Activated CD4-positive, alpha-beta memory T cell treated with anti-CD3 and anti-CD28 coated beads, Interleukin-2, amount 10 ng/mL, durations not matched to agents 7 days and 5 days (primary cell): ENCODE measurements around the gene FOXK2. TPM values are rescaled to one million over a fixed set of nuclear protein-coding genes. Genes with fewer than 3 reads are reported as not detected.
A peak's percentile ranks its signal among the peaks of the same experiment; 100 is the strongest.
"Not testable (repeated sequence)": the region's sequence is repeated elsewhere in the genome, so short reads cannot be mapped to it uniquely, and the experiment has no call there.

Experiments
- CTCF ChIA-PET: fragments of 350-600 bp; sonication (Branson Sonifier 250); formaldehyde crosslinking; loops from one replicate; lab custom pipeline; 2021; ENCODE audit warnings: antibody characterized with exemption, inconsistent platforms; lab: Charles Lee
- POLR2A ChIA-PET: fragments of 350-600 bp; sonication (Branson Sonifier 250); formaldehyde crosslinking; loops from one replicate; lab custom pipeline; 2021; ENCODE audit warnings: antibody characterized with exemption; lab: Charles Lee
- DNase-seq: peaks from one replicate; pipeline ENCODE4 v3.0.0-alpha.2; 2020
- H3K27ac Mint-ChIP-seq: one replicate; pipeline ENCODE4 v1.8.0; 2021; ENCODE audit warnings: mild to moderate bottlenecking, mixed read lengths
- H3K27me3 Mint-ChIP-seq: one replicate; pipeline ENCODE4 v1.8.0; 2021; ENCODE audit warnings: mixed read lengths
- H3K36me3 Mint-ChIP-seq: one replicate; pipeline ENCODE4 v1.8.0; 2021; ENCODE audit warnings: low read depth, mixed read lengths
- H3K4me1 Mint-ChIP-seq: one replicate; pipeline ENCODE4 v1.8.0; 2021; ENCODE audit warnings: mixed read lengths
- H3K4me3 Mint-ChIP-seq: one replicate; pipeline ENCODE4 v1.8.0; 2021; ENCODE audit warnings: mild to moderate bottlenecking, mixed read lengths
- H3K9me3 Mint-ChIP-seq: one replicate; pipeline ENCODE4 v1.8.0; 2021; ENCODE audit warnings: mixed read lengths
- total RNA-seq, 2 experiments: library from RNA; stranded (reverse); gene quantifications; one replicate each; pipeline ENCODE4 v1.2.3, GENCODE V29; 2021

Gene FOXK2
- total RNA-seq, 2 experiments from 2014 or later, result 53.3 to 68.2 TPM

DNA sequence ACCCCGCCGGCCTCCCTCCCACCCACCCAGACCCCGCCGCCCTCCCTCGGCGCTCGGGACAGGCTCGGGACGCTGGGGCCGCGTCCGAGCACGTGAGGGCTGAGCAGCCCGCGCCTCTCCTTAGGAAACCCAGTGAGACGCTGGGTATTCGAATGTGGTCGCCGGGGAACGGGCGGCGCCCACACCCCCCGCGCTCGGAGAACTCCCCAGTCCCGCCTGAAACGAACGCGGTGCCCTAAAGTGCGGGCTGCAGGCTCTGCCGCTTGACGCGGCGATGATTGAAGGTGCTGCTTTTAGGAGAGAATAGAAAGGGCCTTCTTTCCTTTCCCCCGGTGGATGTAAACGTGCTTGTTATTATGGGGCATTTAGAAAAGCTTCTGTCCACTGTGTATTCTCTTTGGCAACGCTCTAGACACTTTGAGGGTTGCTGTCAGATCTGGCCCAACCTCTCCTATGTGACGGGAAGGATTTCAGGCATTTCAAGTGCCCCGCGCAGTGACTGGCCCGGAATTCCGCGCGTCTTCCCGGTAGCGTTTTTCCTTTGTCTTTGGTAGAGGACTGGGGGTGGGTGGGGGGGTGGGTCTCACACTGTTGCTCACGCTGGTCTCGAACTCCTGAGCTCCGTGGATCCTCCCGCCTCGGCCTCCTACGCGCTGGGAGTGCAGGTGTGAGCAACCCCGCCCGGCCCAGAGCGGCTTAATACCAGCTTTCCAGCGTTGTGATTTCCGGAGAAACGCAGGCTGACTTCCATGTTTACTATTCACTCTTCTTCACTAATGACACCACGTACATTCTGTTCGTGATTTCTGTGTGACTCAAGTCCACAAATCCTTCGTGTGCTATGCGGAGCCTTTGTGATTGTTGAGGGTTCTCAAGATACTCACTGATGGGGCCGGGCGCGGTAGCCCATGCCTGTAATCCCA, 21.8 kb upstream of the FOXK2 start:
- CTCF ChIA-PET, result interaction anchor here (1.6 kb wide), 1 partner anchor 140 kb away, joined by 5 read pairs; no protein-coding TSS in a partner anchor
- no peaks in the 10 kb centered on the region for H3K9me3 Mint-ChIP-seq
- POLR2A ChIA-PET, result interaction anchor here (0.6 to 2.5 kb wide), 11 partner anchors 9 to 60 kb away, joined by 3 to 11 read pairs (median 4); partner anchors contain the start of genes FOXK2 and NARF
- peak overlapping the region; percentile 80 for H3K4me3 Mint-ChIP-seq
- DNase-seq, result peak; percentile 48
- H3K36me3 Mint-ChIP-seq, result no peaks in the 10 kb centered on the region
- peak overlapping the region; percentile 83 for H3K27ac Mint-ChIP-seq
- no peaks in the 10 kb centered on the region for H3K27me3 Mint-ChIP-seq
- peaks cover 45% of the 10 kb centered on the region for H3K4me1 Mint-ChIP-seq

DNA sequence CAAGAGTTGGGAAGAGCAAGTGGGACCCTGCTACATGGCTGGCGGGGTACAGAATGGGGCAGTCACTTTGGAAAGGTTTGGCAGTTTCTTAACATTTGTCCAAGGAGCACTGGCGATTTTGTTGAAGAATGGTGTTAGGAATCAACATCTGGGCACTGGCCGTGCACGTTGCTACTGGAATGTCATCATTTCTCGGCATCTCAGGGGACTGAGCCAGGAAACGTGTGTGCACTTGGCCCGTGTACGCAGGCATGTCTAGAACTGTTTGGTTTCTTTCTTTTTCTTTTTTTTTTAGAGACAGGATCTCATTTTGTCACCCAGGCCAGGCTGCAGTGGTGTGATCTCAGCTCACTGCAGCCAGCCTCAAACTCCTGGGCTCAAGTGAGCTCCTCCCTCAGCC, 17.3 kb upstream of the FOXK2 start:
- Mint-ChIP-seq H3K4me1 (peaks cover 23% of the 10 kb centered on the region), H3K27me3 (no peaks in the 10 kb centered on the region), H3K27ac (no peak overlapping the region), H3K4me3 (no peak overlapping the region), H3K9me3 (no peaks in the 10 kb centered on the region), H3K36me3 (no peaks in the 10 kb centered on the region)
- ChIA-PET POLR2A (interaction anchor here (1.3 kb wide), 1 partner anchor 19 kb away, joined by 5 read pairs; no protein-coding TSS in a partner anchor), CTCF (no interaction called here)
- DNase-seq, result no peak

DNA sequence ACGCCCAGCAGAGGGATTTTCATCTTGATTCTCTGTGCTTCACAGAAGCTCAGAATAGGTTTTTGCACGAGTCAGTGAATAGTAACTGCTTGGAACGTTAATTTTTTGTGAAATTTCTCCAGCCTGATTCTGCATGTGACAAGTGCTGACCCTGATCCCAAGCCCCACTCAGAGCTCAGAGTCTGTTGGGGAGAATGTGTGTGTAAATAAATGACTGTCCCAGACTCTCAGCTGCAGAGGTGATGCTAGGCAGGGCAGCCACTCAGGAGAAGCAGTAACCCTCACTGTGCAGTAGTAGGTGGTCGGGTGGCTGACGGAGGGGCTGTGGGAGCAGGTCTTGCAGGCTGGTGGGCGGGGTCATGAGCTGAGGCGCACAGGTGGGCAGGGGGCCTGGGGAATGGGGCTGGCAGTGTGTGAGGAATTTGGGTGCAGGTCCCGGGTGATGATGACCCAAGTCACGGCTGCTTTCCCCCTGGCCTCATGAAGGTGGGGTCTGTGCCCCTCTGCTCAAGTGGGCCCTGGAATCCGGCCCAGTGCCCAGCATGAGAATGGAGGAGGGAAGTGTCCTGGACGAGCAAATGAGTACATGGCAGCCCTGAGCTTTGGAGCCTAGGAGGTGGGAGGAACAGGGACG, 16.3 kb upstream of the FOXK2 start:
- no peak overlapping the region for H3K27ac Mint-ChIP-seq
- no peaks in the 10 kb centered on the region for H3K27me3 Mint-ChIP-seq
- peaks cover 19% of the 10 kb centered on the region for H3K4me1 Mint-ChIP-seq
- CTCF ChIA-PET, result no interaction called here
- no peaks in the 10 kb centered on the region for H3K9me3 Mint-ChIP-seq
- POLR2A ChIA-PET, result interaction anchor here (0.9 to 1.5 kb wide), 4 partner anchors 8 to 19 kb away, joined by 3 to 9 read pairs (median 6); partner anchors contain the start of gene FOXK2
- no peak overlapping the region for H3K4me3 Mint-ChIP-seq
- DNase-seq, result no peak
- no peaks in the 10 kb centered on the region for H3K36me3 Mint-ChIP-seq

DNA sequence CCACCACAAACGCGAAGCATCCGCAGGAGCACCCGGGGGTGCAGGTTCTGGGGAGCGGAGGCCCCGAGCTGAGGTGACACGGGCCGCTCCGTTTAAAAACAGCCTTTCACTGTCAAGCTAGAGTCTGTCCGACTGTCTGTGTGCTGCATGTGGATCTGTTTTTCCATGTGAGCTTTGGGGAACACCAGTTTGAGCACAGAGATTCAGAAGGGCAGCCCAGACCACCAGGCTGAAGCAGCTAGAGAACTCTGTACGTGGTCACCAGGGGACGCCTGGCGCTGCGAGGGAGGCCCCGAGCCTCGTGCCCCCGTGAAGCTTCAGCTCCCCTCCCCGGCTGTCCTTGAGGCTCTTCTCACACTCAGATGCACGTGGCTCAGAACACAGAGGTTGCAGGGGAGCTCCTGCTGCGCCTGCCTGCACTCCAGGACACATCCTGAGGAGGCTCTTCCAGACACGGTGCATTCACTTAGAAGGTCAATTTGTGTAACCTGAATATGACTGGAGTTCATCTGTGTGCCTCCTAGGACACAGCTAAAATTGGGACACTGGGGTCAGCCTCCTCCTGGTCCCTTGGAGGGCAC, 15.7 kb upstream of the FOXK2 start:
- Mint-ChIP-seq H3K4me1 (peaks cover 18% of the 10 kb centered on the region), H3K36me3 (no peaks in the 10 kb centered on the region), H3K9me3 (no peaks in the 10 kb centered on the region), H3K27me3 (no peaks in the 10 kb centered on the region), H3K27ac (no peak overlapping the region), H3K4me3 (no peak overlapping the region)
- POLR2A ChIA-PET, result interaction anchor here (0.9 to 1.5 kb wide), 4 partner anchors 8 to 18 kb away, joined by 3 to 9 read pairs (median 6); partner anchors contain the start of gene FOXK2
- no peak for DNase-seq
- CTCF ChIA-PET, result no interaction called here

DNA sequence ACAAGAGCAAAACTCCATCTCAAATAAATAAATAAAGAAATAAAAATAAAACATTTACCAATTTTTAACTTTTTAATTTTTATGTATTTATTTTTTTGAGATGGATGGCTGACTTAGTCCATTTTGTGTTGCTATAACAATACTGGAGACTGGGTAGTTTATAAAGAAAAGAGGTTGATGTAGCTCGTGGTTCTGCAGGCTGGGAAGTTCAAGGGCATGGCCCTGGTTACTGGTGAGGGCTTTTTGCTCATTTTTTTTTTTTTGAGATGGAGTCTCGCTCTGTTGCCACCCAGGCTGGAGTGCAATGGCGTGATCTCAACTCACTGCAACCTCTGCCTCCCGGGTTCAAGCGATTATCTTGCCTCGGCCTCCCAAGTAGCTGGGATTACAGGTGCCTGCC, 14.2 kb upstream of the FOXK2 start:
- Mint-ChIP-seq H3K36me3 (no peaks in the 10 kb centered on the region), H3K27ac (no peak overlapping the region), H3K4me3 (no peak overlapping the region), H3K27me3 (no peaks in the 10 kb centered on the region), H3K9me3 (no peaks in the 10 kb centered on the region), H3K4me1 (peaks cover 12% of the 10 kb centered on the region)
- POLR2A ChIA-PET, result interaction anchor here (2.2 to 3.4 kb wide), 2 partner anchors 8 to 15 kb away, joined by 11 to 27 read pairs; partner anchors contain the start of gene FOXK2
- CTCF ChIA-PET, result interaction anchor here (0.6 to 1.6 kb wide), 4 partner anchors 15 to 100 kb away, joined by 3 to 5 read pairs (median 3); partner anchors contain the start of gene FOXK2
- no peak for DNase-seq

DNA sequence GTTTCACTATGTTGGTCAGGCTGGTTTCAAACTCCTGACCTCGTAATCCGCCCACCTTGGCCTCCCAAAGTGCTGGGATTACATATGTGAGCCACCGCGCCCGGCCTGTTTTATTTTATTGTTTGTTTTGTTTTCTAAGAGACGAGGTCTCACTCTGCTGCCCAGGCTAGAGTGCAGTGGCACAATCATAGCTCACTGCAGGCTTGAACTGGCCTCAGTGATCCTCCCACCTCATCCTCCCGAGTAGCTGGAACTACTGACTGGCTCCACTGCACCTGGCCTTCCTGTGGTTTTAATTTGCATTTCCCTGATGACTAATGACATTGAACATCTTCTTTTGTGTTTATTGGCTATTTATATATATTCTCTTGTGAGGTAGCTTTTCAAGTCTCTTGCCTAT, 13.1 kb upstream of the FOXK2 start:
- H3K27ac Mint-ChIP-seq, result peak overlapping the region; percentile 53

DNA sequence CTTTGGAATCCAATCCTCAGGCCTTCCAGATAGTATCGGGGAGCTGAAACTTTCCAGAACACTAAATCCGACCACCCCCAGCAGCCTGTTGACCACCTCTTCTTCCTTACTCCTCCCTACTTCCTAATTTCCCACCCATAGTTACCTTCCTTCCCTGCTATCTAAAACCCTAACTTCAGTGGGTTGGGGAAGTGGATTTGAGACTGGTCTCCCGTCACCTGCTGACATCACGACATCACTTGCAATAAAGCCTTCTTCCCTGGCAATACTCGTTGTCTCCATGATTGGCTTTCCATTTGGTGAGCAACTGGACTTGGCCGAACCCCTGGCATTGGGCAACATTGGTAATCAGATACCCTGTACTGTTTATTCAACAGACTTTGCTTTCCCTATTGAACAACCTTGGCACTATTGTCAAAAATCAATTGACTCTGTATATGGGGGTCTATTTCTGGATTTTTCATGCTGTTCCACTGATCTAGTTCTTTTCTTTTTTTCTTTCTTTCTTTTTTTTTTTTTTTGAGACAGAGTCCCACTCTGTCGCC, 11.8 kb upstream of the FOXK2 start:
- Mint-ChIP-seq H3K36me3 (no peaks in the 10 kb centered on the region), H3K9me3 (no peaks in the 10 kb centered on the region), H3K4me1 (peaks cover 19% of the 10 kb centered on the region), H3K27ac (no peak overlapping the region), H3K4me3 (no peak overlapping the region), H3K27me3 (no peaks in the 10 kb centered on the region)
- DNase-seq, result no peak
- POLR2A ChIA-PET, result interaction anchor here (2.2 to 3.4 kb wide), 2 partner anchors 10 to 12 kb away, joined by 11 to 27 read pairs; partner anchors contain the start of gene FOXK2
- CTCF ChIA-PET, result no interaction called here

More for the DNA sequence above, 13.1 kb upstream of the FOXK2 start:
- not testable (repeated sequence) for H3K9me3 Mint-ChIP-seq, H3K4me3 Mint-ChIP-seq, H3K27me3 Mint-ChIP-seq, H3K36me3 Mint-ChIP-seq
- CTCF ChIA-PET, result interaction anchor here (1.6 kb wide), 1 partner anchor 13 kb away, joined by 5 read pairs; the partner anchor contains the start of gene FOXK2
- peak; percentile 44 for DNase-seq
- H3K4me1 Mint-ChIP-seq, result peaks cover 15% of the 10 kb centered on the region
- POLR2A ChIA-PET, result interaction anchor here (0.6 to 3.4 kb wide), 3 partner anchors 9 to 54 kb away, joined by 3 to 27 read pairs (median 11); partner anchors contain the start of gene FOXK2

DNA sequence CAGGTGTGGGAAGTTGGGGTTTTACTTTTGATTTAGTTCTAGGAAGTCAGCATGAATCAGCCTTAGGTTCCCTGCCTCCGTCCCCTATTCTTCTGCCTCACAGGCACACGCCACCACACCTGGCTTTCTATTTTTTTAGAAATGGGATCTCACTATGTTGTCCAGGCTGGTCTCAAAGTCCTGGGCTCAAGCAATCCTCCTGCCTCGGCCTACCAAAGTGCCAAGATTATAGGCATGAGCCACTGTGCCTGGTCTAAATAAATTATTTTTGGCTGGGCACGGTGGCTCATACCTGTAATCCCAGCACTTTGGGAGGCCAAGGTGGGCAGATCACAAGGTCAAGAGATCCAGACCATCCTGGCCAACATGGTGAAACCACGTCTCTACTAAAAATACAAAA, 7.9 kb upstream of the FOXK2 start:
- H3K27ac Mint-ChIP-seq, CTCF ChIA-PET, DNase-seq, H3K36me3 Mint-ChIP-seq, H3K9me3 Mint-ChIP-seq, H3K4me3 Mint-ChIP-seq, H3K27me3 Mint-ChIP-seq: not testable (repeated sequence)
- POLR2A ChIA-PET, result interaction anchor here (1.3 kb wide), 1 partner anchor 8 kb away, joined by 5 read pairs; the partner anchor contains the start of gene FOXK2
- H3K4me1 Mint-ChIP-seq, result peaks cover 12% of the 10 kb centered on the region

DNA sequence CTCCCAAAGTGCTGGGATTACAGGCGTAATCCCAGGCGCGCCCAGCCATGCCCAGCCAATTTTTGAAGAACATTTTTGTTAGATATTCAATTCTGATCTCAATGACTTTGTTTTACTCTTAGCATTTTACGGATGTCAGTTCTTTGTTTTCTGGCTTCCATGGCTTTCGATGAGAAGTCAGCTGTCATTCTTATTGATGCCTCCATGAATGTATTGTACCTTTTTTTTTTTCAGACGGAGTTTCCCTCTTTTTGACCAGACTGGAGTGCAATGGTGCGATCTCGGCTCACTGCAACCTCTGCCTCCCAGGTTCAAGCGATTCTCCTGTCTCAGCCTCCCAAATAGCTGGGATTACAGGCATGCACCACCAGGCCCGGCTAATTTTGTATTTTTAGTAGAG, 5.7 kb upstream of the FOXK2 start:
- H3K27me3 Mint-ChIP-seq, CTCF ChIA-PET, H3K9me3 Mint-ChIP-seq, POLR2A ChIA-PET, H3K27ac Mint-ChIP-seq, H3K4me3 Mint-ChIP-seq, H3K36me3 Mint-ChIP-seq, H3K4me1 Mint-ChIP-seq, DNase-seq: not testable (repeated sequence)

DNA sequence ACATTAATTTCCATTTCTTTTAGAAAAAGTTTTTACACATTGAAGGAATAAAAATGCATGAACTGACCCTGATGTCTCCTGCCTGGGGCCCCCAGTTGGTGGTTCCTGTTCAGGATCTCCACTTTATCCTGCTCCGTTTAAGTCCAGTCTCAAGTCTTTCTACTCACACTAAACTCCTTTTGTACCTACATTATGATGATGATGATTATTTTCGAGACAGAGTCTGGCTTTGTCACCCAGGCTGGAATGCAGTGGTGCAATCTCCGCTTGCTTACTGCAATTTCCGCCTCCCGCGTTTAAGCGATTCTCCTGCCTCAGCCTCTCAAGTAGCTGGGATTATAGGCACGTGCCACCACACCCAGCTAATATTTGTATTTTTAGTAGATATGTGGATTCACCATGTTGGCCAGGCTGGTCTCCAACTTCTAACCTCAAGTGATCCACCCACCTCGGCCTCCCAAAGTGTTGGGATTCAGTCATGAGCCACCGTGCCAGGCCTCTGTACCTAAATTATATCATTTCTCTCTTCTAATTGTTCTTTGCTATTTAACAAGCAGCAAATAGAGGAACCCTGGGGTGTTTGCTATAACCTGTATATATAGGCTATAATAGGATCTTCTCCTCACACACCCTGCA, 2.2 kb upstream of the FOXK2 start:
- peaks cover 16% of the 10 kb centered on the region for H3K4me1 Mint-ChIP-seq
- no peak overlapping the region for H3K27ac Mint-ChIP-seq
- no peak for DNase-seq
- H3K36me3 Mint-ChIP-seq, result peaks cover 13% of the 10 kb centered on the region
- no peaks in the 10 kb centered on the region for H3K27me3 Mint-ChIP-seq
- ChIA-PET POLR2A (no interaction called here), CTCF (no interaction called here)
- H3K4me3 Mint-ChIP-seq, result no peak overlapping the region
- H3K9me3 Mint-ChIP-seq, result no peaks in the 10 kb centered on the region

DNA sequence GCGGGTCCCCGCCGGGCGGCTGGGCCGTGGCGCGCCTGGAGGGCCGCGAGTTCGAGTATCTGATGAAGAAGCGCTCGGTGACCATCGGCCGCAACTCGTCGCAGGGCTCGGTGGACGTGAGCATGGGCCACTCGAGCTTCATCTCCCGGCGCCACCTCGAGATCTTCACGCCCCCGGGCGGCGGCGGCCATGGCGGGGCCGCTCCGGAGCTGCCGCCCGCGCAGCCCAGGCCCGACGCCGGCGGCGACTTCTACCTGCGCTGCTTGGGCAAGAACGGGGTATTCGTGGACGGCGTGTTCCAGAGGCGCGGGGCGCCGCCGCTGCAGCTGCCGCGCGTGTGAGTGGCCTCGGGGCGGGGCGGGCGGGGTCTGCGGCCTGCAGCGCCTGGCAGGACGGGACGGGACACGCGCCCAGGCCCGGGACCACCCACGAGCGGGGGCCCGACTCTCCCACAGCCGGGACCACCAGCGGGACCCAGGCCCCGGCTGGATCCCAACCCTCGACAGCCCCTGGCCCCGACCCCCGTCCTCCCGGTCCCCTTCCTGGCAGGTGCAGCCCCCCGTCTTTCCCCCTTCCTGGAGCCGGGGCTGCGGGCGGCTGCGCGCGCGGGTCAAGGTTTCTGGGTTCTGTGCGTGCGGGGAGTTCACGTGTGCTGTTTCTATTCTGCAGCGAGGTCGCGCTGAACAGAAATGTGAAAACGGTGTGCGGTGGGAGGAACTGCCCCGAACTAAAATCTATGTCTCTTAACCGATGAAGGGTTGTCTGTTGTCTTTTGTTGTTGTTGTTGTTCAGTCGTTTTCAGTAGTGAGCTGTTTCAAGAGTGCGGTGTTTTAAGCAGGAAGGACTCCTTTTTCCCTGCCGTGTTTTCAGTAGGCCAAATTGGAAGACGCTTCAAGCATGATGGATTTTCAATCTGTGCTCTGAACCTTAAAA, 705 bp downstream of the FOXK2 start:
- ChIA-PET POLR2A (interaction anchor here (0.7 to 4.8 kb wide), 29 partner anchors 9 to 497 kb away, joined by 3 to 38 read pairs (median 6); partner anchors contain the start of genes CD7, LRRC45 and NARF), CTCF (interaction anchor here (0.6 to 3.6 kb wide), 8 partner anchors 11 to 103 kb away, joined by 3 to 14 read pairs (median 5); no protein-coding TSS in a partner anchor)
- H3K36me3 Mint-ChIP-seq, result peaks cover 21% of the 10 kb centered on the region
- H3K4me1 Mint-ChIP-seq, result peaks cover 33% of the 10 kb centered on the region
- no peaks in the 10 kb centered on the region for H3K9me3 Mint-ChIP-seq
- peak overlapping the region; percentile 82 for H3K4me3 Mint-ChIP-seq
- peak; percentile 41 for DNase-seq
- no peaks in the 10 kb centered on the region for H3K27me3 Mint-ChIP-seq
- H3K27ac Mint-ChIP-seq, result peak overlapping the region; percentile 81
